PFSK-1 (cell line): ENCODE data around the gene C1QTNF9.

Experiments
- FOXP2 ChIP-seq: optimal IDR thresholded peaks from 2 replicates; pipeline ENCODE3; 2011; ENCODE audit warnings: borderline replicate concordance, control low read depth, inconsistent platforms; ENCODE audit not compliant: insufficient read depth; ENCODE audit errors: extremely low read length, extremely low read depth
- POLR2AphosphoS5 ChIP-seq: IDR thresholded peaks from 2 replicates; pipeline ENCODE4 v1.6.1; 2012; ENCODE audit warnings: low read depth, mild to moderate bottlenecking, control low read depth, low read length, moderate library complexity
- REST ChIP-seq, 2 experiments: IDR thresholded peaks; 2 replicates each; pipeline versions ENCODE4 v1.6.1 to v1.8.0; 2011 to 2012; ENCODE audit warnings: low read depth in 2 of 2, low read length in 2 of 2, control low read depth in 1 of 2, inconsistent platforms in 1 of 2, mild to moderate bottlenecking in 1 of 2, moderate library complexity in 1 of 2; ENCODE audit not compliant: insufficient read depth in 1 of 2
- SIN3A ChIP-seq: IDR thresholded peaks from 2 replicates; pipeline ENCODE4 v1.6.1; 2012; ENCODE audit warnings: mild to moderate bottlenecking, low read length, moderate library complexity, borderline replicate concordance; ENCODE audit not compliant: insufficient read depth
- TAF1 ChIP-seq: IDR thresholded peaks from 2 replicates; pipeline ENCODE4 v1.6.1; 2012; ENCODE audit warnings: low read length, control low read depth, borderline replicate concordance; ENCODE audit not compliant: insufficient read depth

C1QTNF9 gene

GRCh38 chr13:24276306-24276705 lies 33.1 kb upstream of the C1QTNF9 start:
- no peak for TF ChIP-seq TAF1
- TF ChIP-seq SIN3A, result no peak
- no peak for TF ChIP-seq REST (IDR thresholded peaks at IDR 0.05; ENCODE audit: insufficient read depth in 1 of 2, low read depth in 2 of 2, low read length in 2 of 2)
- no peak for TF ChIP-seq POLR2AphosphoS5
- no peak for TF ChIP-seq FOXP2

- TF ChIP-seq REST (IDR thresholded peaks at IDR 0.05; ENCODE audit: insufficient read depth in 1 of 2, low read depth in 2 of 2, low read length in 2 of 2) (no peak), TAF1 (no peak), POLR2AphosphoS5 (no peak), SIN3A (no peak), FOXP2 (no peak)
Observed at GRCh38 chr13:24276861-24277260, 32.5 kb upstream of the C1QTNF9 start.

DNA sequence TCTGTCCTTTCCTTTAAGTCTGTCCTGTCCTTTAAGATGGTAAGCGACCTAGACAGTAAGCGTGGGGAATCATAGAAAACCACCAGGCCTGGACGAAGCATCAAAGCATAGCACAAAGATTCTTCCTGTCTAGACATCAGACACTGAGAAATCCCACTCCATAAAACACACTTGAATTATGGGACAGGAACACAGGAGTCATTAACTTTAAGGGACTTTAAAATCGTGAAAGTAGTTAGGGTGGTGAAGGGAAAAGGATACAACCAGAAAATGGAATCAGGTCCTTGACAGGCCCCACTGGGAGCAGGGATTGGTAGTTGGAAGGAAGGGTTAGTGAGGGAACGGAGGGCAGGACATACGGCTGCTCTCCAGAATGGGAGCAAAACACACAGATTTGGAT lies 31.6 kb upstream of the C1QTNF9 start:
- TF ChIP-seq TAF1 (no peak), POLR2AphosphoS5 (no peak), REST (IDR thresholded peaks at IDR 0.05; ENCODE audit: insufficient read depth in 1 of 2, low read depth in 2 of 2, low read length in 2 of 2) (no peak), FOXP2 (no peak), SIN3A (no peak)

DNA sequence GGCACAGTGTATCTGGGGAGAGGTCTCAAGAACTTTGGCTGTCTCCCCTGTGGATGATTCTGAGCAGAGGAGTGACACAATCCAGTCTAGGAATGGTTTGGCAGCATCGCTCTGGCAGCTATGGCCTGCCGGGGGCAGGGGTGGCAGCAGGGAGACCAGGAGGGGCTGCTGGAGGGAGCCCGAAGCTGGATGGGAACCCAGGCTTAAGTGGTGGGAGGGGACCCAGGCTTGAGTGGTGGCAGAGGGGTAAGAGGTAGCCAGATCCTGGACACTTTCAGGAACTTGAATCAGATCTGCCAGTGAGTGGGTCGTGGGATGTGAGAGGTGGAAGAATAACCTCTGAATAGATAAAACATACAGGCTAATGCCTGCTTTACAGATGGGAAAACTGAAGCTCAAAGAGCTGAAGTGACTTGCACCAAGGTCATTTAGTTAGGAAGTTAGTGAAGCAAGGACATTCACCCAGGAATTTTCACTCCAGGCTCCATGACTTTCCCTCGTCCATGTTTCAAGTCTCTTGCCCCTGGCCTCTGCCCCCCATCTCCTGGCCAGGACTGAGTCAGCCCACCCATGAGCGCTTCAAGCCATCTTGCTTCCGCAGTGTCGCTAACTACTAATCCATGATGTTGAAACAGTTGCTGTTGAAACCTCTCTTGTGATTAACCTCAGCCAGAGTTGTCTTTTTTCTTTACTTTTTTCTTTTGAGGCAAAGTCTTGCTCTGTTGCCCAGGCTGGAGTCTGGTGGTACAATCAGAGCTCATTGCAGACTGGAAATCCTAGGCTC lies 29.9 kb upstream of the C1QTNF9 start:
- TF ChIP-seq FOXP2, result no peak
- no peak for TF ChIP-seq TAF1
- TF ChIP-seq REST (IDR thresholded peaks at IDR 0.05; ENCODE audit: insufficient read depth in 1 of 2, low read depth in 2 of 2, low read length in 2 of 2), result no peak
- TF ChIP-seq SIN3A, result no peak
- TF ChIP-seq POLR2AphosphoS5, result no peak

GRCh38 chr13:24280720-24281119 lies 28.7 kb upstream of the C1QTNF9 start:
- no peak for TF ChIP-seq TAF1
- TF ChIP-seq POLR2AphosphoS5, result no peak
- no peak for TF ChIP-seq SIN3A
- TF ChIP-seq FOXP2, result no peak
